ENCODE measurements around the gene GHRL.

DNA sequence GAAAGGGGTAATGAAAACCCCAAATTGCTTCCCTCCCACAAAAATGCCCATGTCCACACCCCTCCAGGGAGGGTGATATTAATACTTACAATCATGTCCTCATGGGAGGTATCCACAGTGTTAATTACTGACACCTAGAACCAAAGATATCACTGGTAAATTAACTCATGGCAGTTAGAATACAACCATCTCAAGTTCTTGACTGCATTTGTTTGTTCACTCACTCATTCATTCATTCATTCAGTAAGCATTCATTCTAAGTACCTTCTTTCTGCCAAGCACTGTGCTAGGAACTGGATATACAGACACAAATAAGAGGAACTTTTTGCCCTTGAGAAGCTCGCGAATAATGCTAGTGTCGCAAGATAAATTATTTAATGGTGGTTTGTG is 25.2 kb upstream of the GHRL start:
- TF ChIP-seq SUZ12 (IDR thresholded peaks at IDR 0.05; ENCODE audit: extremely low read depth, insufficient read depth, insufficient read length) (no peak), YY1 (IDR thresholded peaks at IDR 0.05; ENCODE audit: insufficient read depth, insufficient read length) (no peak)

Data from NT2/D1 (cell line).